Activated CD4-positive, alpha-beta T cell treated with anti-CD3 and anti-CD28 coated beads, Interleukin-2, amount 50 U/mL, for 24 hours (primary cell): Measurements from ENCODE around the gene CAPZA1.

ENCODE experiments used
- DNase-seq, 2 donors: peaks; one replicate each; pipeline ENCODE4 v3.0.0-alpha.2; 2020; ENCODE audit warnings: low read depth in 1 of 2, low spot score in 1 of 2

The CAPZA1 gene

GRCh38 chr1:112700290-112701226 lies 80.9 kb downstream of the CAPZA1 start:
- no peak for DNase-seq

DNA sequence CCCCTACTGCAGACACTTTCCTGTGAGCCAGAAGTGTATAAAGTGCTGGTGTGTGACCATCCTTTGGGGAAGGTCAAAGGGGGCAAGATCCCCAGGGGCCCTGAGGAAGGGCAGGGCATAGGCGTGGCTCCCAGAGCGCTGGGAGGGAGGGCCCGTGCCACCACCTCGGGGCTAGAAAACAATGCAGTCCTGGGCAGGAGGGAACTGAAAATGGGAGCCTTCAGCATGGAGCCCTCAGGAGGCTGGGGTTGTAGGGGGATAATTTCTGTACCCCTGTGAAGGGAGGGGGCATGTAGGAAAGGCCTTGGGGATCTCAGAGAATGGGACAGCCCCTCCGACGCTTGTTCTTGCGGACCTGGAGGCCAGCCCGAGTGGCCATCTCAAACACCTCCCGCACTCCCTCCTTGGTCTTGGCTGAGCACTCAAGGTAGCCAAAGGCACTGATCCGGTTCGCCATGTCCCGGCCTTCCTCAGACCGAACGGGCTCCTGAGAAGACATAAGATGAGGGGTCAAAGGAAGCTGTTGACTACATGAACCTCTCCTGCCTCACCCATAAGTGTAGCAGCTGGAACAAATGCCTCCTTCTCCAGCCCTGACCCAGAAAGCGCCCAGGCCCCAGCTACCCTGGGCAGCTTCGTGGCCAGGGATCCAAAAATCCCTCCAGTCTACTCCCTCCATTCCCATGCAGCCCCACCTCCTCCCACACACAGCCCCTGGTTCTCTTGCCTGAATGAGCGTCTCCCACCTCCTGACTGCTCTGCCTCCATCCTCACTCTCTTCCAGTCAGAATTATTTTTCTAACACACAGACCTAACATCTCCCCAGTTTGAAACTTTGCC lies 81.8 kb downstream of the CAPZA1 start:
- DNase-seq: no peak

- DNase-seq: no peak
Measured at GRCh38 chr1:112702067-112702395, 82.4 kb downstream of the CAPZA1 start.

GRCh38 chr1:112702420-112703261 lies 83.0 kb downstream of the CAPZA1 start:
- DNase-seq: no peak

DNA sequence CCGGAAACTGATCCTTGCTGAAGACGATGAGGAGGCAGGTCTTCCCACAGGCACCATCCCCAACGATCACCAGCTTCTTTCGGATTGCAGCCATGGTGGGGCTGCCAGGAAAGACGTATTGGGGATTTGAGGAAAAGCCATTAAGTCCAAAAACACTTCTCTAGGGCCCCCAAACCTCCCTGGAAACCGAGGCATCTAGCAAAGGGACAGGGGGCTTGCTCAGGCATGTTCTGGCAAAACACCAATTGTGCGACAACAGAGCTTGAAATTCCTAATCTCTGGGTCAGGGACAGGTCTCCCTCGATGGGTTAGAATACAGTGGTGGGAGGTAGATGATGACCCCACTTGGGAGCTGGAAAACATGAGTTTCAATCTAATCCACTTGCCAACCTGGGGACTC lies 84.1 kb downstream of the CAPZA1 start:
- DNase-seq: no peak

GRCh38 chr1:112704391-112704933 lies 84.8 kb downstream of the CAPZA1 start:
- DNase-seq: no peak

- DNase-seq: no peak
Measured at GRCh38 chr1:112704934-112705627, 85.4 kb downstream of the CAPZA1 start.

- DNase-seq: no peak
Measured at GRCh38 chr1:112706505-112707220, 87.0 kb downstream of the CAPZA1 start, which contains the start of gene RHOC. Gene RHOC, minus strand, starts transcription at chr1:112707127. Its CDS starts 3,328 bp downstream, at chr1:112703799.

DNA sequence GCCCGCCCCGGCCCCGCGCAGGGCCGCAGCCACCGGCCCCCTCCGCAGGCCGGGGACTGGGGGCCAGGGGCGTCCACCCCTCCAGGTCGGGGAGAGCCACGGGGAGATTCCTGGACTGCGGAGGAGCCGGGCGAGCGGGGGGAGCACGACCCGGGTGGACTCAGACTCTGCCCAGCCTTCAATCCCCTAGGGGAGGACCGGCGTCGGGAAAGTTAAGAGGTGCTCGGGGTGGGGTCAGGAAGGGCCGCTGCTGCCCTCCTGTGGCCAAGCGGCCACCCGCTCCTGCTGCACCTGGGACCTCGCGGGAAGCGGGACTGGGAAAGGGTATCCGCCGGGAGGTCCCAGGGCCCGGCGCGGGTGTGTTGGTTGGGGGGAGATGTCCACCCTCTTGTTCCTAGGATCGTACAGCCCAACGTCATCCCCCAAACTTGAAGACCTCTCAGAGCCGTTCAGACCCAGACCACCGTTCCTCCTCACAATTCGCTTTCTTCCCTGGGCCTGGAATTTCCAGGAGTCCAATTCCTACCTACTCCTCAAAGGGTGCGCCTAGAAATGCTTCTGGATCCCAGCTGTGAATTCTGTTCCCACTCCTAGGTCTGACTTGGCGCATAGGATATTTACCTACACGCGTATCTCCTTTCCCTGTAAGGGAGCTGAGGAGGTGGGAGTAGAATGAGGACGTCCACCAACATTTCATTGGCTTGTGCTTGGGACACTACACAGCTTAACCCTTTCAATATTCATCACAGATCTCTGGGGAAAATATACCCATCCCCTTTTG lies 87.8 kb downstream of the CAPZA1 start:
- DNase-seq: peak in 1 of 2 donors; percentile 46

- no peak for DNase-seq
Measured at GRCh38 chr1:112708002-112708448, 88.4 kb downstream of the CAPZA1 start.

DNA sequence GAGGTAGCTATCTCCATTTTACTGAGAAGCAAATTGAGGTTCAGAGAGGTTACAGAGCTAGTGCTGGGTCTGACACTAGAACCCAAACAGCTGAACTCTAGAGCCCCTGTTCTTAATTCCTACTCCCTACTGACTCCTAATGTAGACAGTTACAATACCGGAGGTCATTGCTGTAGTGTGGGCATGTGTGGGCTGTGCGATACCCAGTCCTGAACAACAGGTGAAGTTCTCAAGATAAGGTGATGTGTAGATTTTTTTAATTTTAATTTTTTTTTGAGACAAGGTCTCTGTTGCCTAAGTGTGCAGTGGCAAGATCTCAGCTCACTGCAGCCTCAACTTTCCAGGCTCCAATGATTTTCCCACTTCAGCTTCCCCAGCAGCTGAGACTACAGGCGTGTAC lies 88.9 kb downstream of the CAPZA1 start:
- DNase-seq: no peak

DNA sequence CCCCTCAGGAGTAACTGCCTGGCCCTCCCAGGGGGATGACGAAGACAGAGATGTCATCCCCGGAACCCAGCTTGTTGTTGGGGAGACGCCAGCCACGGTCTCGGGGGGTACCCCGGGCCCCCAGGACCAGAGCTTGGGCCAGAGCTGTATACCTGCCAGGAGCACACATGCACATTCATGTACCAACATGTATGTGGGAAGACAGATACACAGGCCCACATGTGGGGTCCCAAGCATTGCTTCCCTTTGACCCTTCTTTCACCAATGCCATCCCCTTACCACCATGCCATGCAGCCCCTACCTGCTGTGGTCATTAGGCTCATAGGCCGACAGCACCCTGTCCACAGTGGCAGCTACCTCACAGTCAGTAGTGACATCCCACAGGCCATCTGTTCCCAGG lies 90.5 kb downstream of the CAPZA1 start:
- no peak for DNase-seq

DNA sequence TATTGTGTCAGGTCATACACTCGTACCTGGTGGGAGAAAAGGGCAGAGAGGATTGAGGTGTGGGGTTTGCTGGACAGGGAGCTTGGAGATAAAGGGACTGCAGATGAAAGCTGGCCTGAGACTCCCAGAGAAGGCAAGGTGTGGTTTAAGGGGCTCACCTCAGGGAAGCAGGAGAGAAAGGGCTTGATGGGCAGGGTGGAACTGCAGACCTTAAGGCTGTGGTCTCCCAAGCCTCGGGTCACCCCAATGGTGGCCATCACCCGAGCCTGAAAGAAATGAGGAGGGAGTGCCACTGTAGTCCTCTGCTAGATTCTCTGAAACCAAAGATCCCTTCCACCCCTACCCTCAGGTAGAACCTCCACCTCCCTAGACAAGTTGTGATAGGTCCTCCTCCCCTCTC lies 91.0 kb downstream of the CAPZA1 start:
- no peak for DNase-seq

DNA sequence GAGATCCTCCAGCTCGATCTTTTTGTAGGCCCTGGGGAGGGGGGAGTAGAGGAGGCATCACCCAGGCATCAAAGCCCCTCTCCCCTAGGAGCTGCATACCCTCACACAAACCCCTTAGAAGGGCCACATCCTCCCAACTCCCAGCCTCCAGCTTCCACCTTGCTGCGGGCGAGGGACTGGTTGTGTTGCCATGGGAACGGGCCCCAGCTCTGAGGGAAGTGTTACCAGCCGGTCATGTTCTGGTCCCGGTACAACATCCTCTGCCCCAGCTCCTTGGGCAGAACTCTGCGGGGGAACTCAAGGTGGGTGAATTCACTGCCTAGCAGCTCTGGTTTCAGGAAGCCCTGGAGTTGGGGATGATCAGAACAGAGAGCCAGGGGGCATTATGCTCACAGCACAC lies 91.4 kb downstream of the CAPZA1 start:
- no peak for DNase-seq

- no peak for DNase-seq
Measured at GRCh38 chr1:112711670-112712069, 92.0 kb downstream of the CAPZA1 start.

DNA sequence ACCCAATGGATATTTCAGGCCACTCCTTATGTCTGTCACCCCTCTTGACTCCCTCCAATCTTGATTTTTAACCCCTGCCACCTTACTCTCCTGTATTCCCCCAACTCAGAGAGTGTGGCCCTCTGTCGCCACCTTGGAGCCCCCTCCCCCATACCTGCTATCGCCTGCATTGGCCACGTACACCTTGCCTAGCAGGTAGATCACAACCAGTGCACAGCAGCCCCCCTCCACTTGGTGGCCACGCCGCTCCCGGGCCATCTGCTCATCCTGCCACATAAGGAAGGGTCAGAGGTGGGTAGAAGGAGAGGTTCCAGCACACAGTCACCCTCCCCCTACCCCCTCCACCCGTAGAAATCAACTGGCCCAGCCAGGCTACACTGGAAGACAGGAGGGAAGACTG lies 92.6 kb downstream of the CAPZA1 start:
- DNase-seq: no peak

DNA sequence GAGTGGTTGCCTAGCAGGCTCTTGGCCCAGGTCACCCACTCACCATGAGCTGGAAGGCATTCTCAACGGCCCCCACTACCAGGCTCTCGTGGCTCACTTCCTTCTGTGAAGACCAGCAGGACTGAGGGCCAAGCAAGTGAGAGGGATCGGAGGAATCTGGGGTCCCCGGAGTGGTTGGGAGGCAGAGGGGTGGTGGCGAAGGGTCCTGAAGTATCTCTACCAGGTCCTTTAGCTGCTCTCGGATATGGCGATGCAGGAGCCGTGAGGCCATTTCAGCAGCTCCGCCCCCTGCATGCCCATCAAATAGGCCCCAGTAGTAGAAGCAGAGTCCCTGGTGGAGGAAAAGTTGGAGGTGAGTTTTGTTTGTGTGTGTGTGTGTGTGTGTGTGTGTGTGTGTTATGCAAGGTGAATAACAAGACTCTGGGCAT lies 93.1 kb downstream of the CAPZA1 start:
- DNase-seq: no peak

DNA sequence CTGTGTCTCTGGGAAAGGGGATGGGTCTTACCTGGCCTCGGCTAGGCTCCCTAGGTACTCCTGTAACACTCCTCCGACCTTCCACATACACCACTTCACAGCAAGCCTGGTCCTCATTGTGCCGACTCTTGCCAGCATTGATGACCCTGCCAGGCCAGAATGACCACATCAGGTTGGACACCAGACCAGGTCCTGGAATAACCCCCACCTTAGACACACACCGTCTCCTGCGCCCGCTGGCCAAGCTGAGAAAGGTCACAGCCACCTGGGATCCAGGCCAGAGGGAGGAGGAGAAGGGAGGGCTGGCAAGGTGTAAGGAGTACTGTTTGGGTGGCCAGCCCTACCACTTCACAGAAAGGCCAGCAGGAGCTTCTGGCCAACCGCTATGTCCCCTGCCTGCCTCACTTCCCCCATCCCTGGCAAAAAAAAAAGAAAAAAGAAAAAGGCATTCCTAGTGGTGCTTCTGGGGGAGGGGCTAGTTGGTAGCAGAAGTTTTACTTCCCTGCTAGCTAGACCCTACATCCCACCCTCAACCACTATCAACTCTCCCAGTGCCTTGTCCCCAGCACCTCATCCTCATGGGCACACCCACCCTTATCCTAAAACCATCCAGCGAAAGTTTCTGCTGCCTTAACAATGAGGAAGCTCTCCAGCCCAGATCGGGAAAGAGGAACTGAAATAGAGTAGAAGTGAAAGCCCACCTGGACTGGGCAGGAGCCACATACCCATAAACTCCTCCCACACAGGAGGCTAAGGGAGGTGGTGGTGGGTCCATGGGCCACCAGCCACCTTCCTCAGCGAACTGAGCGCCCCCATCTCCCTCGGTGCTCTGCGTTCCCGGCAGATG lies 94.1 kb downstream of the CAPZA1 start:
- DNase-seq: no peak
